Subcutaneous adipose tissue (tissue), 4 donors: ENCODE measurements around the gene C2CD2. TPM values are rescaled to one million over a fixed set of nuclear protein-coding genes. Genes with fewer than 3 reads are reported as not detected.

ENCODE experiments used
- total RNA-seq, 4 donors: library from RNA; depleted of rRNA; stranded (reverse); fragments of >200 nt; gene quantifications; one replicate each; pipeline ENCODE4 v1.1.0, GENCODE V29; 2016
- TF ChIP-seq, protein P1 (sequence below): fragments of 450-650 bp; IDR thresholded peaks from one replicate; pipeline ENCODE4 v1.5.1; 2016; ENCODE audit warnings: low read depth, mild to moderate bottlenecking, control low read depth, antibody characterized with exemption, moderate library complexity

The C2CD2 gene
- total RNA-seq, 4 donors from 2014 or later = 84.1 to 151 (median 128) TPM

DNA sequence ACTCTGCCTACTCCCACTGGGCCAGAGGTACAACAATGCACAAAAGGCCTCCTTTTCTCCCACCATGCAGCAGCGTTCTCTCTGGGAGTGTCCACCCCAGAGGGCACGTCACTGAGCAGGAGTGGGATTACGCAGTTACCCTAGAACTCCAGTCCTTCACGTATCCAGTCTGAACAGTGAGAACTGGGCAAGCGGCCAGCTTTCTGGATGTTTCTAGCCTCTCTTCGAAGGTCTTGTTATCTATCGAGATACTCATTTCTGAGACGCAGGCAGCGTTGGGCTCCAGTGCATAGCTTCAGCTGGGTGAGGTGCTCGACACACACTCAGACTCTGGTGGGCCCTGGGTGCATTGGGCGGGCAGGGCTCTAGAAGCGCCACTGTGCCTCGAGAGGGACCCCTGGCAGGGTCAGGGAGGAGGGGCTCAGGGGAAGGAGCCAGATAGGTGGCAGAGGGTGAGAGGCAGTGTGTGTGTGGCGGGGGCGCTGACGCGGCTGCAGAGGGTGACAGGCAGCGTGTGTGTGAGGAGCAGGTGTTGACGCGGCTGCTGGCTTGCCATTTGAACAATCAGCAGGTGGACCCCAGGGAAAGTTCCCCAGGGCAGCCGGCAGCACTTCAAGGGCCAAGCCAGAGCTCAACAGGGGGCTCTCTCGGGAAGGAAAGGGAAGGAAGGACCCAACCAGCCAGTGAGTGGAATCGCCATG, 102.6 kb downstream of the C2CD2 start:
- TF ChIP-seq, protein P1, sequence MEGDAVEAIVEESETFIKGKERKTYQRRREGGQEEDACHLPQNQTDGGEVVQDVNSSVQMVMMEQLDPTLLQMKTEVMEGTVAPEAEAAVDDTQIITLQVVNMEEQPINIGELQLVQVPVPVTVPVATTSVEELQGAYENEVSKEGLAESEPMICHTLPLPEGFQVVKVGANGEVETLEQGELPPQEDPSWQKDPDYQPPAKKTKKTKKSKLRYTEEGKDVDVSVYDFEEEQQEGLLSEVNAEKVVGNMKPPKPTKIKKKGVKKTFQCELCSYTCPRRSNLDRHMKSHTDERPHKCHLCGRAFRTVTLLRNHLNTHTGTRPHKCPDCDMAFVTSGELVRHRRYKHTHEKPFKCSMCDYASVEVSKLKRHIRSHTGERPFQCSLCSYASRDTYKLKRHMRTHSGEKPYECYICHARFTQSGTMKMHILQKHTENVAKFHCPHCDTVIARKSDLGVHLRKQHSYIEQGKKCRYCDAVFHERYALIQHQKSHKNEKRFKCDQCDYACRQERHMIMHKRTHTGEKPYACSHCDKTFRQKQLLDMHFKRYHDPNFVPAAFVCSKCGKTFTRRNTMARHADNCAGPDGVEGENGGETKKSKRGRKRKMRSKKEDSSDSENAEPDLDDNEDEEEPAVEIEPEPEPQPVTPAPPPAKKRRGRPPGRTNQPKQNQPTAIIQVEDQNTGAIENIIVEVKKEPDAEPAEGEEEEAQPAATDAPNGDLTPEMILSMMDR = no peak

DNA sequence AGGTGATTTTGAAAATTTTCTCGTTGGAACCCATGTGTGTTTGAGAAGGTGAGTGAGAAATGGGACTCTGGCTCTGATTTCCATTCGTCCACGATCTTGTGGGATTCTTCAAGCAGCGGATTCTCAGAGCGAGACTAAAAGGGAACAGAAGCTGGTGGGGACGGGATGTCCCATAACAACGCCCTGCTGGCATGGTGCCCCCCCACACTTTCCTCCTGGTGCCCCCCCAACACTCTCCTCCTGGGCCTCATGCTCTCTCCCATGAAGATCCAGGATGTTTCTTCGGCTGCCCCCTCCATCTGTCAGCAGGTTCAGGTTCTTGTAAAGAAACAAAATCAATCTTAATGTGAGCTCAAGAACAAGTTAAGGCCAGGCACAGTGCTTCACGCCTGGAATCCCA, 103.7 kb downstream of the C2CD2 start:
- TF ChIP-seq, protein P1 = no peak

DNA sequence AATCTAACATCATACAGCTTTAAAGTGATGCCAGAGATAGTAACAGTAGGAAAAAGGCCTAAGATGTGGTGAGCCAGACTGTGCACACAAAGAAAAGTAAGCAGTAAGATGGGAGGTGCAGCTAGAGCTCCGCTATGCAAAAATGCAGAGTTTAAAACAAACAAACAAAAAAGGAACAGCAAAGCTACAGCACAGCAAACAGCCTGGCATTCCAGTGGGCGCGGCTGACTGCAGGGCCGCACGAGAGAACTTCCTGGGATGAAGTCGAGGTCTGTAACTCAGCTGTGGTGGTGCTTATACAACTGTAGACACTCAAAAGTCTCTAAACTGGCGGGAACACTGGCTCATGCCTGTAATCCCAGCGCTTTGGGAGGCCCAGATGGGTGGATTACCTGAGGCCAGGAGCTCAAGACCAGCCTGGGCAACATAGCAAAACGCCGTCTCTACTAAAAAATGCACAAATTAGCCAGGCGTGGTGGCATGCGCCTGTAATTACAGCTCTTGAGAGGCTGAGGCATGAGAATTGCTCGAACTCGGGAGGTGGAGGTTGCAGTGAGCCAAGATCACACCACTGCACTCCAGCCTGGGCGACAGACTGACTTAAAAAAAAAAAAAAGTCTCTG, 104.7 kb downstream of the C2CD2 start:
- TF ChIP-seq, protein P1 = no peak

DNA sequence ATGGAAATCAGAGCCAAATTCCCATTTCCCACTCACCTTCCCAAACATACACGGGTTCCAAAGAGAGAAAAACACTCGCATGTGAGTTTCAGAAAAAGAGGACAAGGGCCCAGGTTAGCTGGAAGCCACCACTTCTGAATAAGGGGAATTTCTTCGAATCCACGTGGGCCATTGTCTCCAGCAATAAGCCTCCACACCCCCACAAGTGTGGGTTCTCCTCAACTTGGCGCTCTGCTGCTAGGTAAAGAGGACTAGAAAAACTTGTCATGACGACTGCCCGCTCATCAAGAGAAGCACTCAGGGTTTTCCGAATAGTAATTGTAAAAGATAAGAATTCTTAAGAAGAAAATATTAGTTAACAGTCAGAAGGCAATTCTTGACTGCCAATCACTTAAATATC, 105.3 kb downstream of the C2CD2 start:
- TF ChIP-seq, protein P1 = no peak

DNA sequence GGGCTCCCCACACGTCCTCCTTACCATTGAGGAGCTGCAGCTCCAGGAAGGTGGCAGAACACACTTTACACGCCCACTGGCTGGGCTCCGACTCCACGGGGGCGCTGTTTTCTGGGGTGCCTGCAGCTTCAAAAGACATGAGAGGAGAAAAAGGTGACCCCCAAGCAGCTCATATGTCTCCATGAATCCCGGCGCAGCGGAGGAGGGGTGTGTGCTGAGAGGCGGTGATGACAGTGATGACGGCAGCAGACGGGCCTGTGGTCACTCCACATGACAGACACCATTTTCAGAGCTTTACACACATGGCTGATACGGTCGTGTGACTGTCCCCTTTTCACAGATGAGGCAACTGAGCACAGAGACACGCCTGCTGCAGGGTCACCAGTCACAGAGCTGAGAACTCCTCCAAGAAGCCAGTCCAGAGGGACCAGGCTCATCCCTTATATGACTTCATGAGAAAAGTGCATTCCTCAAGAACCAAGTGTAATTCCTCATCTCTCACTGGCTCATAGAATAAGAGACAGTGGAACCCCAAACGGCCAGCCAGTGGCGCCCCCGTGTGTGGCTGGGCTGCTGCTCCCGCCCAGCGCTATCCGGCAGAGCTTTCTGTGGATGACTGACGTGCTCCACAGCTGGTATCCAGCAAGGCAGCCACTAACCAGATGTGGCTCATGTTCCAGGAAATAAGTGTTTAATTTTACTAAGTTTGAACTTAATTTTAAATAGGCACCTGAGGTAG, 106.6 kb downstream of the C2CD2 start:
- TF ChIP-seq, protein P1 = no peak

DNA sequence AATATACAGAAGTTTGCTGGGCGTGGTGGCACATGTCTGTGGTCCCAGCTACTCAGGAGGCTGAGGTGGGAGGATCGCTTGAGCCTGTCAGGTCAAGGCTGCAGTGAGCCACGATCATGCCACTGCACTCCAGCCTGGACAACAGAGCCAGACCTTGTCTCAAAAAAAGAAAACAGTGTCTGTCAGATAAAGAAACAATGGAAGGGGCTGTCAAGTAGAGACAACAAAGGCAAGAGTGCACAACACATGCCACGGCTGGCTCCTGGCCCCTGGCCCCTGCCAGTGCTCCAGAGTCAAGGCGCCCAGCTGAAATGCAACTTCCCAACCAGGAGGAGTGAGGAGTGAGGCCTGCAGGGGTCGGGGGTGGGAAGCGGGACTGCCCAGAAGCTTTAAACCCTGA, 107.3 kb downstream of the C2CD2 start:
- TF ChIP-seq, protein P1 = no peak

DNA sequence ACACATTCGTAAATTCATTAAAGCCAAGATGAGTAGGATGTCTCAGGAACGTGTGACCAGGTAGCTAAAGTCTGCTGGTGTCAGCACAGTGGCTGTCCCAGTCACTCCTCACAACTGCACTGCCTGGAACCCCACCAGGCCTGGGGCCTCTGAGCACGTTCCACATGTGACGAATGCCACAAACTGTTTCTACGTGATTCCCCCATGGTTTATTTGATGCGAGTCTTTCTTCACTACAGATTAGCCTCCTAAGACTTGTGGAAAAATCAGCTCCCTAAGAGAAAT, 107.8 kb downstream of the C2CD2 start:
- TF ChIP-seq, protein P1 = no peak
